H1 (cell line): ENCODE results near the gene GZMM. TPM values are rescaled to one million over a fixed set of nuclear protein-coding genes. Genes with fewer than 3 reads are reported as not detected.

ENCODE experiments used
- CHD2 ChIP-seq: IDR thresholded peaks from 2 replicates; pipeline ENCODE4 v1.6.1; 2012; ENCODE audit warnings: low read length, improper control_type of control experiment
- TAF1 ChIP-seq: IDR thresholded peaks from 2 replicates; pipeline ENCODE4 v1.6.1; 2011; ENCODE audit warnings: mild to moderate bottlenecking, low read depth, low read length
- polyA plus RNA-seq, 7 experiments: library from polyadenylated mRNA; depleted of rRNA in 3 of 7; stranded (reverse) in 5 of 7; unstranded in 2 of 7; fragments of >200 nt in 5 of 7; fragments of 200-250 nt in 2 of 7; gene quantifications; 1 replicate in 5 of 7; 2 replicates in 1 of 7; 4 replicates in 1 of 7; pipeline versions ENCODE4 v1.2.1 to v1.2.3, GENCODE V29; 2011 to 2013; ENCODE audit warnings: missing spikeins in 2 of 7, mixed read lengths in 2 of 7
- total RNA-seq: library from RNA; stranded (reverse); fragmentation: NEBNext Ultra II Directional; extraction: Animal tissue kit (Norgen Biotek cat#: 25700); gene quantifications from 2 replicates; pipeline ENCODE4 v1.2.1, GENCODE V29; 2021
- TF ChIP-seq, protein P1 (sequence below): fragments of 300-600 bp; sonication (generic); IDR thresholded peaks from 2 replicates; pipeline ENCODE4 v1.7.1; 2012; ENCODE audit warnings: low read length, moderate library complexity, mild to moderate bottlenecking, inconsistent platforms; ENCODE audit not compliant: insufficient replicate concordance

Gene GZMM
- total and polyA plus RNA-seq, 2 of the 8 experiments (the other 6 are each of a cell fraction or from before 2014, with no cell fraction given) = 0.09 to 0.32 TPM

DNA sequence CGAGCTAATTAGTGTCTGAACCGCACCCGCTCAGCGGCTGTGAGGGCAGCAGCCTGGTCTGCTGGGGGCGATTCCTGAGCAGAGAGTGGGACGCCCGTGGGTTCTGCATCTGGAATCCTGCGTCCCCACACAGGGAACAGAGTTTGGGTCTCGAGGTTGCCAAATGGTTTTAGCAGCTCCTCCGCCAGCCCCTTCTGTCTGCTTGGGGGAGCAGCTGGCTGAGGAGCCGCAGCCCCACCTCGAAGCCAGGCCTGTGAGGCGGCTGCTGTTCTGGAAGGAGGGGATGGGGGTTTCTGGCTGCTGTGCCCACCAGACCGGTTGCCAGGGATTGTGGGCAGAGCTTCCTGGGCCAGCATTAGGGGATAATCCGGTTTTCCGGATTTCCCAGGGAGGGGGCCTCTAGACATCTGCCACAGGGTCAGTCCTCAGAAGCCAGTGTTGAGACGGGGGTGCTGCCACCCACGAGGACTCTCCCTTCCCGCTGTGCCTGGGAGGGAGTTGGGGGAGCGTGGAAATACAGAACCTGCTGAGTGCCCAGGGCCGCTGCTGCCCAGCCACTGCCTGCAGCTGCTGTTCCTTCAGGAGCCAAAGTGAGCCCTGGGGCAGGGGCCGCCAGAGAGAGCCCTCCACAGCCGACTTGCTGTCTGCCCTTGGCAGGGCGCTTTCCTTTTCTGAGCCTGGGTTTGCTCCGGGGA, 10.3 kb upstream of the GZMM start (continued):
- TF ChIP-seq CHD2 (no peak), TAF1 (no peak)
- TF ChIP-seq, protein P1, sequence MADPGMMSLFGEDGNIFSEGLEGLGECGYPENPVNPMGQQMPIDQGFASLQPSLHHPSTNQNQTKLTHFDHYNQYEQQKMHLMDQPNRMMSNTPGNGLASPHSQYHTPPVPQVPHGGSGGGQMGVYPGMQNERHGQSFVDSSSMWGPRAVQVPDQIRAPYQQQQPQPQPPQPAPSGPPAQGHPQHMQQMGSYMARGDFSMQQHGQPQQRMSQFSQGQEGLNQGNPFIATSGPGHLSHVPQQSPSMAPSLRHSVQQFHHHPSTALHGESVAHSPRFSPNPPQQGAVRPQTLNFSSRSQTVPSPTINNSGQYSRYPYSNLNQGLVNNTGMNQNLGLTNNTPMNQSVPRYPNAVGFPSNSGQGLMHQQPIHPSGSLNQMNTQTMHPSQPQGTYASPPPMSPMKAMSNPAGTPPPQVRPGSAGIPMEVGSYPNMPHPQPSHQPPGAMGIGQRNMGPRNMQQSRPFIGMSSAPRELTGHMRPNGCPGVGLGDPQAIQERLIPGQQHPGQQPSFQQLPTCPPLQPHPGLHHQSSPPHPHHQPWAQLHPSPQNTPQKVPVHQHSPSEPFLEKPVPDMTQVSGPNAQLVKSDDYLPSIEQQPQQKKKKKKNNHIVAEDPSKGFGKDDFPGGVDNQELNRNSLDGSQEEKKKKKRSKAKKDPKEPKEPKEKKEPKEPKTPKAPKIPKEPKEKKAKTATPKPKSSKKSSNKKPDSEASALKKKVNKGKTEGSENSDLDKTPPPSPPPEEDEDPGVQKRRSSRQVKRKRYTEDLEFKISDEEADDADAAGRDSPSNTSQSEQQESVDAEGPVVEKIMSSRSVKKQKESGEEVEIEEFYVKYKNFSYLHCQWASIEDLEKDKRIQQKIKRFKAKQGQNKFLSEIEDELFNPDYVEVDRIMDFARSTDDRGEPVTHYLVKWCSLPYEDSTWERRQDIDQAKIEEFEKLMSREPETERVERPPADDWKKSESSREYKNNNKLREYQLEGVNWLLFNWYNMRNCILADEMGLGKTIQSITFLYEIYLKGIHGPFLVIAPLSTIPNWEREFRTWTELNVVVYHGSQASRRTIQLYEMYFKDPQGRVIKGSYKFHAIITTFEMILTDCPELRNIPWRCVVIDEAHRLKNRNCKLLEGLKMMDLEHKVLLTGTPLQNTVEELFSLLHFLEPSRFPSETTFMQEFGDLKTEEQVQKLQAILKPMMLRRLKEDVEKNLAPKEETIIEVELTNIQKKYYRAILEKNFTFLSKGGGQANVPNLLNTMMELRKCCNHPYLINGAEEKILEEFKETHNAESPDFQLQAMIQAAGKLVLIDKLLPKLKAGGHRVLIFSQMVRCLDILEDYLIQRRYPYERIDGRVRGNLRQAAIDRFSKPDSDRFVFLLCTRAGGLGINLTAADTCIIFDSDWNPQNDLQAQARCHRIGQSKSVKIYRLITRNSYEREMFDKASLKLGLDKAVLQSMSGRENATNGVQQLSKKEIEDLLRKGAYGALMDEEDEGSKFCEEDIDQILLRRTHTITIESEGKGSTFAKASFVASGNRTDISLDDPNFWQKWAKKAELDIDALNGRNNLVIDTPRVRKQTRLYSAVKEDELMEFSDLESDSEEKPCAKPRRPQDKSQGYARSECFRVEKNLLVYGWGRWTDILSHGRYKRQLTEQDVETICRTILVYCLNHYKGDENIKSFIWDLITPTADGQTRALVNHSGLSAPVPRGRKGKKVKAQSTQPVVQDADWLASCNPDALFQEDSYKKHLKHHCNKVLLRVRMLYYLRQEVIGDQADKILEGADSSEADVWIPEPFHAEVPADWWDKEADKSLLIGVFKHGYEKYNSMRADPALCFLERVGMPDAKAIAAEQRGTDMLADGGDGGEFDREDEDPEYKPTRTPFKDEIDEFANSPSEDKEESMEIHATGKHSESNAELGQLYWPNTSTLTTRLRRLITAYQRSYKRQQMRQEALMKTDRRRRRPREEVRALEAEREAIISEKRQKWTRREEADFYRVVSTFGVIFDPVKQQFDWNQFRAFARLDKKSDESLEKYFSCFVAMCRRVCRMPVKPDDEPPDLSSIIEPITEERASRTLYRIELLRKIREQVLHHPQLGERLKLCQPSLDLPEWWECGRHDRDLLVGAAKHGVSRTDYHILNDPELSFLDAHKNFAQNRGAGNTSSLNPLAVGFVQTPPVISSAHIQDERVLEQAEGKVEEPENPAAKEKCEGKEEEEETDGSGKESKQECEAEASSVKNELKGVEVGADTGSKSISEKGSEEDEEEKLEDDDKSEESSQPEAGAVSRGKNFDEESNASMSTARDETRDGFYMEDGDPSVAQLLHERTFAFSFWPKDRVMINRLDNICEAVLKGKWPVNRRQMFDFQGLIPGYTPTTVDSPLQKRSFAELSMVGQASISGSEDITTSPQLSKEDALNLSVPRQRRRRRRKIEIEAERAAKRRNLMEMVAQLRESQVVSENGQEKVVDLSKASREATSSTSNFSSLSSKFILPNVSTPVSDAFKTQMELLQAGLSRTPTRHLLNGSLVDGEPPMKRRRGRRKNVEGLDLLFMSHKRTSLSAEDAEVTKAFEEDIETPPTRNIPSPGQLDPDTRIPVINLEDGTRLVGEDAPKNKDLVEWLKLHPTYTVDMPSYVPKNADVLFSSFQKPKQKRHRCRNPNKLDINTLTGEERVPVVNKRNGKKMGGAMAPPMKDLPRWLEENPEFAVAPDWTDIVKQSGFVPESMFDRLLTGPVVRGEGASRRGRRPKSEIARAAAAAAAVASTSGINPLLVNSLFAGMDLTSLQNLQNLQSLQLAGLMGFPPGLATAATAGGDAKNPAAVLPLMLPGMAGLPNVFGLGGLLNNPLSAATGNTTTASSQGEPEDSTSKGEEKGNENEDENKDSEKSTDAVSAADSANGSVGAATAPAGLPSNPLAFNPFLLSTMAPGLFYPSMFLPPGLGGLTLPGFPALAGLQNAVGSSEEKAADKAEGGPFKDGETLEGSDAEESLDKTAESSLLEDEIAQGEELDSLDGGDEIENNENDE = no peak
